ENCODE data around the gene NRXN2. TPM values are rescaled to one million over a fixed set of nuclear protein-coding genes. Genes with fewer than 3 reads are reported as not detected.

Gene NRXN2
- total RNA-seq, 3 donors from 2014 or later: 3.9 to 42.0 (median 6.9) TPM

- Histone ChIP-seq H3K9me3 (no peaks in the 10 kb centered on the region), H3K4me1 (ENCODE audit: low read depth) (peaks cover 3% of the 10 kb centered on the region), H3K36me3 (ENCODE audit: low read depth) (no peaks in the 10 kb centered on the region), H3K4me3 (no peak overlapping the region)
- ATAC-seq: peak; percentile 90
- no peak for TF ChIP-seq CTCF (IDR thresholded peaks at IDR 0.05)
- DNase-seq: peak; percentile 52 to 78 (median 63)
- intact Hi-C loops (cut with DNase I, micrococcal nuclease): no loop called here
These were observed 156.7 kb downstream of the NRXN2 start for GRCh38 chr11:64566042-64566914.

- DNase-seq (no peak), ATAC-seq (no peak)
- Histone ChIP-seq H3K9me3 (no peaks in the 10 kb centered on the region), H3K36me3 (ENCODE audit: low read depth) (no peaks in the 10 kb centered on the region), H3K4me3 (no peak overlapping the region), H3K4me1 (ENCODE audit: low read depth) (no peaks in the 10 kb centered on the region)
- intact Hi-C loops (cut with DNase I, micrococcal nuclease): no loop called here
- TF ChIP-seq CTCF (IDR thresholded peaks at IDR 0.05): no peak
These were observed 157.8 kb downstream of the NRXN2 start for GRCh38 chr11:64564947-64565889.

- intact Hi-C loops (cut with DNase I, micrococcal nuclease): no loop called here
- TF ChIP-seq CTCF (IDR thresholded peaks at IDR 0.05): no peak
- no peak for ATAC-seq
- DNase-seq: no peak
- no peak overlapping the region for H3K4me3 ChIP-seq
- H3K9me3 ChIP-seq: no peaks in the 10 kb centered on the region
- H3K4me1 ChIP-seq (ENCODE audit: low read depth): no peaks in the 10 kb centered on the region
- H3K36me3 ChIP-seq (ENCODE audit: low read depth): no peaks in the 10 kb centered on the region
These were observed 158.6 kb downstream of the NRXN2 start for GRCh38 chr11:64564419-64564818.

GRCh38 chr11:64563966-64564365 lies 159.0 kb downstream of the NRXN2 start:
- Histone ChIP-seq H3K36me3 (ENCODE audit: low read depth) (no peaks in the 10 kb centered on the region), H3K4me3 (no peak overlapping the region), H3K9me3 (no peaks in the 10 kb centered on the region), H3K4me1 (ENCODE audit: low read depth) (no peaks in the 10 kb centered on the region)
- intact Hi-C loops (cut with DNase I, micrococcal nuclease): no loop called here
- no peak for TF ChIP-seq CTCF (IDR thresholded peaks at IDR 0.05)
- ATAC-seq (no peak), DNase-seq (no peak)

- no peak for DNase-seq
- ATAC-seq: no peak
- no peaks in the 10 kb centered on the region for H3K4me1 ChIP-seq (ENCODE audit: low read depth)
- no peaks in the 10 kb centered on the region for H3K36me3 ChIP-seq (ENCODE audit: low read depth)
- H3K4me3 ChIP-seq: no peak overlapping the region
- intact Hi-C loops (cut with DNase I, micrococcal nuclease): no loop called here
- no peak for TF ChIP-seq CTCF (IDR thresholded peaks at IDR 0.05)
- H3K9me3 ChIP-seq: no peaks in the 10 kb centered on the region
These were observed 160.2 kb downstream of the NRXN2 start for GRCh38 chr11:64562723-64563351.
